GM19397 (cell line): ENCODE data around the gene DPH1.

ENCODE experiments used
- ATAC-seq: cut with Tn5 transposase; IDR thresholded peaks from one replicate; pipeline ENCODE4 v1.9.1; 2021; ENCODE audit warnings: mild to moderate bottlenecking, moderate library complexity; ENCODE audit not compliant: unreplicated experiment

The DPH1 gene

GRCh38 chr17:2049333-2050299 is 19.7 kb downstream of the DPH1 start:
- peak; percentile 46 for ATAC-seq

DNA sequence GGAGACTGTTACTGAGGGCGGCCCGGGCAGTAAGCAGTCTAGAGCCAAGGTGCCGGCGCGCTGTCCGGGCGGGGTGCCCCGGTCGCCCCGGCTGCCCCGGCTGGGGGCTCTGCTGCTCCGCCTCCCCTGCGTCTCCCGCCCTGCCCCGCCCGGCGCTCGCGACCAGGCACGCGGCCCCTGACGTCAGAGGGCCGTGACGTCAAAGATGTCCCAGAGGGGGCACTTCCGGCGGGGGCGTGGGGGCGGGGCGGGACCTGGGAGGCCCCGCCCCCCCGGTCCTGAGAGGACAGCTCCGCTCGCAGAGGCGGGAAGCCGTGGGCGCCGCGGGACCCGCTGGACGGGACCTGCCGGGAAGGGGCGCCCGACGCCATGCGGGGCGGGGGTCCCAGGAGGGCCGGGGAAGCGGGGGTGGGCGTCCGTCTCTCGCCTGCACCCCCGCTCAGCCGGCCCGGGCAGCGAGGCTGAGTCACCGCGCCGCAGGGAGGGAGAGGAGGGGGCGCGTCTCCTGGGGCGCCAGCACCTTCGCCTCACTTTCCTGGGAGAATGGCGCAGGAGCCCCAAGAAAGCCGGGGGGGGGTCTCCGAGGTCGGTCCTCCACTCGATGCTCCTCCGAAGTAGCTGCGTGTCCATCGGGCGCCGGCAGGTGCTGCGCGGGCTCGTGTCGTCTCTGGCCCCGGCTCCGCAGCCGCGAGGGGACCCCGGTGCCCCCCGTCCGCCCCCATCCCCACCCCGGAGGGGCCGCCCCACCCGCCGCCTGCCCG is 20.5 kb downstream of the DPH1 start:
- no peak for ATAC-seq

DNA sequence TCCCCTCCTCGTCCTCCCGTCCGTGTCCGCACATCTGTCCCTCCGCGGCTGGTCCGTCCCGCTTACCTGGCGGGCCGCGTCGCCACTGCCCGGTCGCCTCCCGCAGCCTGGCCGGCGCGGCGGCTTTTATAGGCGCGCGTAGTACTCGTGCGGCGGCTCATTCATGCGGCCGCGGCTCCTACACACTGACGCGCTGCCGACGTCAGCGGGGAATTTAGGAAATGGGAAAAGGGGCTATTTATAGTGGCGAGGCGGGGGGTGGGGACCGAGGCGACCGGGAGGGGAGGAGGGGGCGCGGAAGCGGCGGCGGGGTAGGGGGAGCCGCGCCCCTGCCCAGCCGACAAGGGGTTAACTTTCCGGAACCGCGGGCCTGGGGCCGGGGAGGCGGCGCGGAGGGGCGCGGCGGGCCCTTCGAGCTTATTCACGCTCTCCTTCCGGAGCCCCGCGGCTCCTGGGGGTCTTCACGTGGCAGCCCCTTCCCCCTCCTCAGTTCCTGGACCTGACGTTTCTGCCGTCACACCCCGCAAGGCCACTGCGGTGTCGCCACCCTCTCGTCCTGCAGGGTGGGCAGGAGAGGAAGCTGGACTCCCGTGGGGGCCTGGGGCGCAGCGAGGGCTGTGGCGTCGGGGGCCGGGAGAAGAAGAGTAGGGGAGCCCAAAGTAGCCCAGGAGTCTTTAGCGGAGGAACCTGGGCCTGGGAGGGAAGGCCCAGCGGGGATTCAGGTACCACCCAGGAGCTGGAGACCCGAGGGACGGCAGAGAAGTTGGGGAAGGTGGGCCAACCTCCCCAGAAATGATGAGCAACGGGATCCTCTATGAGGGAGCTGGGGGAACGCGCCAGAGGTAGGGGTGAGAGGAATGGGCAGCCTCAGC is 21.3 kb downstream of the DPH1 start:
- no peak for ATAC-seq

DNA sequence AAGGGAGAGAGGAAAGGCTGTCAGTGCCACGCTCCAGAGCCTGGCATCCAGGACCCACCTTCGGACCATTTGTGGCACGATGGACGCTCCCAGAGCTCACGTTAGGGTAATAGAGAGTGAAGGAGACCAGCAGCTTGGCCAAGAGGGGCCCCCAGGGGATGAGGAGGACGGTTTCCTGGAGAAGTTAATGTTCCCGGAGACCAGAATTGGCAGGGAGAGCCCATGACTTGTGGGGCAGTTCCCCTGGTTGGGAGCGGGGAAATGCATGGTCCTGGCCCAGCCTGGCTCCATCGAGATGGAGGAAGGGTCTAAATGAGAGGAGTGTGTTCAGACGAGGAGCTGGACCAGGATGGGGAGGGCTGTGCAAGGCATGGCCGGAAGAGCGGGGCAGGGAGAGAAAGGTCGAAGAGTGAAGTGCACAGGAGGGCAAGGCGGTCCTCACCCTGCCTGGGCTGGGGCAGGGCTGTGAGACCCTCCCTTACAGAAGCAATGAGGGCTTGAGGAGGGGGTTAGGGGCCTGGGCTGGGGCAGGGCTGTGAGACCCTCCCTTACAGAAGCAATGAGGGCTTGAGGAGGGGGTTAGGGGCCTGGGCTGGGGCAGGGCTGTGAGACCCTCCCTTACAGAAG is 22.1 kb downstream of the DPH1 start:
- ATAC-seq, result no peak

- no peak for ATAC-seq
Measured at GRCh38 chr17:2053380-2054261, 23.7 kb downstream of the DPH1 start.

GRCh38 chr17:2054262-2054511 is 24.2 kb downstream of the DPH1 start:
- ATAC-seq, result no peak

DNA sequence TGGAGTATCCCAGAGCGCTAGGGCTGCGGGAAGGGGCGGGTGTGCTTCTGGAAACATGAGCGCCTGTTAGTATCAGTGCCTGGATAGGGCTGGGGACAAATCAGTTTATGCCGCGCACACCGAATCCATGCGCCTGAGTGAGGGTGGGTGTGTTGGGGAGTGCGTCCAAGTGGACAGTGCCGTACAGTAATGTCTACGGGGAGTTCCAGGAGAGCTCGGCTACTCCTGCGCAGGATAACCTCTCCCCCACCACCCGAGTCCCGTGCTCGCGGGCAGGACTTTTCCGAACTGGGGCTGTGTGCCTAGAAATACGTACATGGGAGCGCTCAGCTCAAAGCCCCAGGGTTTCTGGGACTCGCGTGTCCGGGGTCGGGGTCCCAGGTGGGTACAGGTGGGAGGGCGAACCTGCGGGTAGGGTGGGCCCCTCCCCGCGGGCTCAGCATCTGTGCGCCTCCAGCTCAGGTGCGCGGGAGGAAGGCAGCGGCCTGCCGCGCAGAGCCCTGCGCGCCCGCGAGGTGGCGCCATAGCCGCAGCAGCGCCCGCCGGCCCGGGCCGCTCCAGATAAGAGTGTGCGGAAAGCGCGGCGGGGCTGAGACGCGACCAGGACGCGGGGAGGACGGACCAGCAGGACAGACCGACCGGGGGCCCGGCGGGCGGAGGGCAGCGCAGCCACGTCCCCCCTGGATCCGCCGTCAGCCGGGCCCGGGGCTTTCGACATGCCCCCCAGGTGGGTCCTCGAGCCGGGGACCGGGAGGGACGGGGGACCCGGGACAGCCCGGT is 24.7 kb downstream of the DPH1 start, which contains the start of gene HIC1:
Gene HIC1 (plus strand): TSS at position 592 of the 780 bp plus-strand sequence. CDS start 1,588 bp downstream, outside the sequence.
- ATAC-seq, result peak; percentile 26

DNA sequence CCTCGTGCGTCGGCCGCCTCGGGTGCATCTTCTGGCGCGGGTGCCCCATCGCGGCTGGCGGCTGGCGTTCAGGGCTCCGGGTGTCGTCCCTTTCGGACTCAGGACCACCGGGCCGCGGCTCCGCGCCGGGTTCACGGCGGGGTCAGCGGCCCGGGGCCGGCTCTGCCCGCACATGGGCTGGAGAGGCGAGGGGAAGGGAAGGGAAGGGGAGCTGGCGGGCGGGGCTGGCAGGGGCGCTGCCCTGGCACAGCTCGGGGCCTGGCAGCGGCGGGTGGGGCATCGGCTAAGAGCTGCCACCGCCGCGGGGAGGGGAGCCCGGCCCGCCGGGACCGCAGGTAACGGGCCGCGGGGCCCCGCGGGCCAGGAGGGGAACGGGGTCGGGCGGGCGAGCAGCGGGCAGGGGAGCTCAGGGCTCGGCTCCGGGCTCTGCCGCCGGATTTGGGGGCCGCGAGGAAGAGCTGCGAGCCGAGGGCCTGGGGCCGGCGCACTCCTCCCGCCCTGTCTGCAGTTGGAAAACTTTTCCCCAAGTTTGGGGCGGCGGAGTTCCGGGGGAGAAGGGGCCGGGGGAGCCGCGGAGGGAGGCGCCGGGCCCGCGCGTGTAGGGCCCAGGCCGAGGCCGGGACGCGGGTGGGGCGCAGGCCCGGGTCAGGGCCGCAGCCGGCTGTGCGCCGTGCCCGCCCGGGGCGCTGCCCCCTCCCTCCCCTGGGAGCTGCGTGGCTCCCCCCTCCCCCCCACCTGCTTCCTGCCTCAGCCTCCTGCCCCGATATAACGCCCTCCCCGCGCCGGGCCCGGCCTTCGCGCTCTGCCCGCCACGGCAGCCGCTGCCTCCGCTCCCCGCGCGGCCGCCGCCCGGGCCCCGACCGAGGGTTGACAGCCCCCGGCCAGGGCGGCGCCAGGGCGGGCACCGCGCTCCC is 25.6 kb downstream of the DPH1 start:
- no peak for ATAC-seq

- no peak for ATAC-seq
Measured at GRCh38 chr17:2056206-2057174, 26.5 kb downstream of the DPH1 start.

- ATAC-seq, result no peak
Measured at GRCh38 chr17:2057175-2057759, 27.3 kb downstream of the DPH1 start.

GRCh38 chr17:2057760-2058585 is 28.0 kb downstream of the DPH1 start:
- ATAC-seq, result no peak

DNA sequence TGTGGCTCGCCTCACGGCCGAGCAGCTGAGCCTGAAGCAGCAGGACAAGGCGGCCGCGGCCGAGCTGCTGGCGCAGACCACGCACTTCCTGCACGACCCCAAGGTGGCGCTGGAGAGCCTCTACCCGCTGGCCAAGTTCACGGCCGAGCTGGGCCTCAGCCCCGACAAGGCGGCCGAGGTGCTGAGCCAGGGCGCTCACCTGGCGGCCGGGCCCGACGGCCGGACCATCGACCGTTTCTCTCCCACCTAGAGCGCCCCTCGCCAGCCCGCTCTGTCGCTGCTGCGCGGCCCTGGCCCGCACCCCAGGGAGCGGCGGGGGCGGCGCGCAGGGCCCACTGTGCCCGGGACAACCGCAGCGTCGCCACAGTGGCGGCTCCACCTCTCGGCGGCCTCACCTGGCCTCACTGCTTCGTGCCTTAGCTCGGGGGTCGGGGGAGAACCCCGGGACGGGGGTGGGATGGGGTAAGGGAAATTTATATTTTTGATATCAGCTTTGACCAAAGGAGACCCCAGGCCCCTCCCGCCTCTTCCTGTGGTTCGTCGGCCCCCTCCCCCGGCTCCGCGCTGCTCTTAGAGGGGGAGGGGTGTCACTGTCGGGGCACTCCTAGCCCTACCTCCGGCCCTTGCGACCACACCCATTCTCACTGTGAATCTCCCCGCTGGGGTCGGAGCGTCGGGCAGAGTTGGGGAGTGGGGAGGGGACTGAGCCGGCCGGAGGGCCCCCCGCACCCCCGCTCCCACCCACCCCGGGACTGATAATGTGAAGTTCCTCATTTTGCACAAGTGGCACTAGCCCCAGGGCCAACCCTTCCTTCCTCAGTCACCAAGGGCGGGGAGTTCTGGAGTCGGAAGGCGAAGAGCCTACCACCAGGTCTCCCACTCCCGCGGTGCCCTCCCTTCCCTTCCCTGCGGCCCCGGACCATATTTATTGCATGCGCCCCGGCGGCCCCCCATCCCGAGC is 28.9 kb downstream of the DPH1 start:
- no peak for ATAC-seq

DNA sequence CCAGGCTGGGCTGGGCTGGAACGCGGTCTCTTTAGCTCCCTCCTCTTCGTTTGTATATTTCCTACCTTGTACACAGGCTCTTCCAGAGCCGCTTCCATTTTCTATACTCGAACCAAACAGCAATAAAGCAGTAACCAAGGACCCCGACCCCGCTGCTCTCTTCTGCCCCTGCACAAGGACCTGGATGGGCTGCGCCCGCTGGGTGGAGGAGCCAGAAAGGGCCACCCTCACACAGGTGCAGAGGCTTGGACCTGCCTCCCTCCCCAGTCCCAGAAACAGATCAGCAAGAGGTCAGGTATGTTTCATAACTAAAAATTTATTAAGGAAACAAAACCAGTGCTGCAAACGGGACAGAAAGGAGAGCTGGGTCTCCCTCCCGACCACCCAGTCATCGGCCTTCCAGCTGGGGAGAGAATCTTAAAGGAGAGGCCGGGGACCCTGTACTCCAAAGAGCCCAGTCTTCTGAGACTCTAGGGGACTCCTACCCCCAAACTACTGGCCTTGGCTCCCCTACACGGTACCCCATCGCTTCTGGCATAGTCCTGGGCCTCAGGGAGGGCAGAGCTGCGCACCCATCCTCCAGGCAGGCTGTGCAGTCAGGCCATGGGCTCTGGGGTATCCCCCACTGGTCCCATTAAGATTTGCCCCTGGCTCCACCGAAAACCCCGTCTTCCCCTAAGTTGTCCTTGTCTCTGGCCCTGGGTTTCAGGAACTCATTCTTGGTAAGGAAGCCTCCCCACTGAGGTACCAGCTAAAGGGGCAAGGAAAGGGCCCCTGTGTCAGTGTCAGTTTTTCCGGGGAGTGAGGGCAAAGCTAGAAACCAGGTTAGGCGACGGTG is 29.8 kb downstream of the DPH1 start:
- ATAC-seq, result no peak

DNA sequence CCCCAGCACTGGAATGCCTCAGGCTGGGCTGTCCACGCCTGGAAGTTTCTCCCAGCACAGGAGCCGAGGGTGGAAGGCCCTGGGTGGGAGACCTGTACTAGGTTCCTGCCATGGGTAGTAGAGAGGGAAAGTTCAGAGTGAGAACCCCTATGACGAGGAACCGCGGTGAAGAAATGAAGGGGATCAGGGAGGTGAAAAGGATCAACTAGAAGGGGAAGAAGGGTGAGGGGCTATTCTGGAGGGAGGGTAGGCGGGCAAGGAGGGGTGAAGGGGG is 30.4 kb downstream of the DPH1 start:
- no peak for ATAC-seq
